Keratinocyte (primary cell): ENCODE data around the gene LRP1B. TPM values are rescaled to one million over a fixed set of nuclear protein-coding genes. Genes with fewer than 3 reads are reported as not detected.

Experiments used
- DNase-seq: peaks from one replicate; pipeline ENCODE4 v3.0.0-alpha.2; 2011; ENCODE audit warnings: low read depth, missing footprints, low spot score
- FAIRE-seq: peaks from 2 replicates; lab custom pipeline; 2011; peaks lifted over from hg19 to GRCh38; lab: Jason Lieb, UNC
- H2AFZ ChIP-seq: 2 replicates; pipeline ENCODE4 v1.6.0; 2012; ENCODE audit warnings: low read length, control low read depth, inconsistent platforms; ENCODE audit not compliant: control insufficient read depth
- H3K27ac ChIP-seq: 2 replicates; pipeline ENCODE4 v1.5.1; 2011; ENCODE audit warnings: low read length; ENCODE audit not compliant: control insufficient read depth, insufficient read depth
- H3K27me3 ChIP-seq: 3 replicates; pipeline ENCODE4 v1.6.0; 2011; ENCODE audit warnings: low read length; ENCODE audit not compliant: control insufficient read depth, insufficient read depth; ENCODE audit errors: extremely low read depth
- H3K36me3 ChIP-seq, 2 experiments: 2 replicates in 1 of 2; 3 replicates in 1 of 2; pipeline ENCODE4 v1.5.1; 2011; ENCODE audit warnings: low read length in 2 of 2, mild to moderate bottlenecking in 1 of 2; ENCODE audit not compliant: control insufficient read depth in 2 of 2, insufficient read depth in 2 of 2; ENCODE audit errors: extremely low read depth in 1 of 2
- H3K4me1 ChIP-seq: 3 replicates; pipeline ENCODE4 v1.5.1; 2011; ENCODE audit warnings: low read length; ENCODE audit not compliant: control insufficient read depth, insufficient read depth; ENCODE audit errors: extremely low read depth
- H3K4me2 ChIP-seq: 3 replicates; pipeline ENCODE4 v1.6.0; 2011; ENCODE audit warnings: low read depth, low read length; ENCODE audit not compliant: control insufficient read depth, insufficient read depth; ENCODE audit errors: extremely low read depth
- H3K4me3 ChIP-seq, 3 experiments: fragments of 200-600 bp in 1 of 3; sonication (generic) in 1 of 3; 2 replicates in 2 of 3; 3 replicates in 1 of 3; pipeline ENCODE4 v1.5.1; 2011 to 2016; ENCODE audit warnings: low read length in 3 of 3, mild to moderate bottlenecking in 3 of 3, control low read depth in 2 of 3, inconsistent platforms in 1 of 3, low read depth in 1 of 3, mixed read lengths in 1 of 3, mixed run types in 1 of 3, moderate library complexity in 1 of 3; ENCODE audit not compliant: control insufficient read depth in 2 of 3, insufficient read depth in 2 of 3; ENCODE audit errors: extremely low read depth in 1 of 3
- H3K79me2 ChIP-seq: 2 replicates; pipeline ENCODE4 v1.6.0; 2012; ENCODE audit warnings: low read length; ENCODE audit not compliant: control insufficient read depth, insufficient read depth
- H3K9ac ChIP-seq: 3 replicates; pipeline ENCODE4 v1.6.0; 2011; ENCODE audit warnings: low read length; ENCODE audit not compliant: control insufficient read depth, insufficient read depth; ENCODE audit errors: extremely low read depth
- H3K9me1 ChIP-seq: 3 replicates; pipeline ENCODE4 v1.6.0; 2011; ENCODE audit warnings: low read length; ENCODE audit not compliant: control insufficient read depth, insufficient read depth; ENCODE audit errors: extremely low read depth
- H3K9me3 ChIP-seq: 2 replicates; pipeline ENCODE4 v1.5.1; 2012; ENCODE audit warnings: low read depth, low read length; ENCODE audit not compliant: control insufficient read depth
- H4K20me1 ChIP-seq: 3 replicates; pipeline ENCODE4 v1.6.0; 2011; ENCODE audit warnings: low read length; ENCODE audit not compliant: control insufficient read depth, insufficient read depth; ENCODE audit errors: extremely low read depth
- CTCF ChIP-seq, 3 experiments: IDR thresholded peaks in 1 of 3; conservative IDR thresholded peaks in 1 of 3; optimal IDR thresholded peaks in 1 of 3; 2 replicates in 2 of 3; 3 replicates in 1 of 3; pipeline versions ENCODE3 to v1.5.1; 2011; ENCODE audit warnings: low read length in 3 of 3, mild to moderate bottlenecking in 3 of 3, moderate library complexity in 2 of 3, control low read depth in 1 of 3, inconsistent platforms in 1 of 3; ENCODE audit not compliant: insufficient read depth in 2 of 3; ENCODE audit errors: extremely low read depth in 1 of 3
- EZH2 ChIP-seq: IDR thresholded peaks from one replicate; pipeline ENCODE4 v1.6.1; 2012; ENCODE audit warnings: inconsistent platforms, mild to moderate bottlenecking, low read length, moderate library complexity
- dilution Hi-C: fragments of 300-500 bp; cut with MboI; formaldehyde crosslinking; loops from one replicate; pipeline ENCODE4 v1.7.0; 2020; ENCODE audit warnings: low sequenced_read_pairs; ENCODE audit not compliant: extremely low pct_ligation_motif_present
- polyA plus RNA-seq, 5 experiments: library from polyadenylated mRNA; depleted of rRNA in 3 of 5; stranded (reverse) in 3 of 5; stranded (forward) in 1 of 5; unstranded in 1 of 5; fragments of >200 nt; gene quantifications; 1 replicate in 1 of 5; 2 replicates in 3 of 5; 3 replicates in 1 of 5; pipeline versions ENCODE4 v1.2.1 to v1.2.3, GENCODE V29; 2011 to 2012; ENCODE audit warnings: missing spikeins in 2 of 5, low read depth in 1 of 5, low replicate concordance in 1 of 5

LRP1B gene
- polyA plus RNA-seq, 1 donor (not counting 4 experiments of a cell fraction or from before 2014, with no cell fraction given) = not detected

GRCh38 chr2:140542627-140543026 is 1588.2 kb downstream of the LRP1B start:
- H3K36me3 ChIP-seq = no peaks in the 10 kb centered on the region
- H3K4me1 ChIP-seq = no peaks in the 10 kb centered on the region
- H3K4me3 ChIP-seq = no peak overlapping the region
- TF ChIP-seq EZH2 (no peak), CTCF (optimal IDR thresholded peaks at IDR 0.05 in 1 of 3, IDR thresholded peaks at IDR 0.05 in 1 of 3, conservative IDR thresholded peaks at IDR 0.05 in 1 of 3; ENCODE audit: extremely low read depth in 1 of 3, insufficient read depth in 2 of 3, low read length in 3 of 3) (no peak)
- no peak overlapping the region for H3K4me2 ChIP-seq
- no peaks in the 10 kb centered on the region for H3K9me1 ChIP-seq
- no peaks in the 10 kb centered on the region for H3K9me3 ChIP-seq
- no peak overlapping the region for H3K27ac ChIP-seq
- dilution Hi-C loops = no loop called here
- DNase-seq (no peak), FAIRE-seq (no peak)
- no peaks in the 10 kb centered on the region for H3K27me3 ChIP-seq
- no peak overlapping the region for H3K9ac ChIP-seq
- no peaks in the 10 kb centered on the region for H3K79me2 ChIP-seq
- no peak overlapping the region for H2AFZ ChIP-seq
- H4K20me1 ChIP-seq = no peaks in the 10 kb centered on the region

- FAIRE-seq (no peak), DNase-seq (no peak)
- Histone ChIP-seq H3K4me3 (no peak overlapping the region), H2AFZ (no peak overlapping the region), H3K4me1 (no peaks in the 10 kb centered on the region), H3K9ac (no peak overlapping the region), H4K20me1 (no peaks in the 10 kb centered on the region), H3K36me3 (no peaks in the 10 kb centered on the region), H3K4me2 (no peak overlapping the region), H3K79me2 (no peaks in the 10 kb centered on the region), H3K9me1 (no peaks in the 10 kb centered on the region), H3K27me3 (no peaks in the 10 kb centered on the region), H3K27ac (no peak overlapping the region), H3K9me3 (no peaks in the 10 kb centered on the region)
- no peak for TF ChIP-seq CTCF (optimal IDR thresholded peaks at IDR 0.05 in 1 of 3, IDR thresholded peaks at IDR 0.05 in 1 of 3, conservative IDR thresholded peaks at IDR 0.05 in 1 of 3; ENCODE audit: extremely low read depth in 1 of 3, insufficient read depth in 2 of 3, low read length in 3 of 3)
- dilution Hi-C loops = no loop called here
Measured at GRCh38 chr2:140539242-140539875, 1591.5 kb downstream of the LRP1B start.
